ENCODE results near the gene LHFPL3. TPM values are rescaled to one million over a fixed set of nuclear protein-coding genes. Genes with fewer than 3 reads are reported as not detected.

Gene LHFPL3
- total and polyA plus RNA-seq, 9 of the 15 experiments (the other 6 are each of a cell fraction or from before 2014, with no cell fraction given): 0.21 to 0.52 TPM; not detected in 7

- TF ChIP-seq CREB5 (CRISPR knock-in tag; IDR thresholded peaks at IDR 0.05): no peak
- TF ChIP-seq HDGF (IDR thresholded peaks at IDR 0.05): no peak
- TF ChIP-seq LEF1 (IDR thresholded peaks at IDR 0.05): no peak
- TF ChIP-seq ZNF280B (CRISPR knock-in tag; IDR thresholded peaks at IDR 0.05): no peak
- TF ChIP-seq KDM4B (IDR thresholded peaks at IDR 0.05; ENCODE audit: borderline replicate concordance in 2 of 2, low read depth in 1 of 2): no peak
- no peak for TF ChIP-seq SMC3 (conservative IDR thresholded peaks at IDR 0.05; ENCODE audit: insufficient read depth, low read depth, low read length)
- TF ChIP-seq XRCC5 (IDR thresholded peaks at IDR 0.05; ENCODE audit: low read depth, low read length): no peak
- no peak for TF ChIP-seq SMAD4 (CRISPR knock-in tag; conservative IDR thresholded peaks at IDR 0.05)
- no peak for TF ChIP-seq ZNF449 (CRISPR knock-in tag; IDR thresholded peaks at IDR 0.05)
- TF ChIP-seq, protein P1, sequence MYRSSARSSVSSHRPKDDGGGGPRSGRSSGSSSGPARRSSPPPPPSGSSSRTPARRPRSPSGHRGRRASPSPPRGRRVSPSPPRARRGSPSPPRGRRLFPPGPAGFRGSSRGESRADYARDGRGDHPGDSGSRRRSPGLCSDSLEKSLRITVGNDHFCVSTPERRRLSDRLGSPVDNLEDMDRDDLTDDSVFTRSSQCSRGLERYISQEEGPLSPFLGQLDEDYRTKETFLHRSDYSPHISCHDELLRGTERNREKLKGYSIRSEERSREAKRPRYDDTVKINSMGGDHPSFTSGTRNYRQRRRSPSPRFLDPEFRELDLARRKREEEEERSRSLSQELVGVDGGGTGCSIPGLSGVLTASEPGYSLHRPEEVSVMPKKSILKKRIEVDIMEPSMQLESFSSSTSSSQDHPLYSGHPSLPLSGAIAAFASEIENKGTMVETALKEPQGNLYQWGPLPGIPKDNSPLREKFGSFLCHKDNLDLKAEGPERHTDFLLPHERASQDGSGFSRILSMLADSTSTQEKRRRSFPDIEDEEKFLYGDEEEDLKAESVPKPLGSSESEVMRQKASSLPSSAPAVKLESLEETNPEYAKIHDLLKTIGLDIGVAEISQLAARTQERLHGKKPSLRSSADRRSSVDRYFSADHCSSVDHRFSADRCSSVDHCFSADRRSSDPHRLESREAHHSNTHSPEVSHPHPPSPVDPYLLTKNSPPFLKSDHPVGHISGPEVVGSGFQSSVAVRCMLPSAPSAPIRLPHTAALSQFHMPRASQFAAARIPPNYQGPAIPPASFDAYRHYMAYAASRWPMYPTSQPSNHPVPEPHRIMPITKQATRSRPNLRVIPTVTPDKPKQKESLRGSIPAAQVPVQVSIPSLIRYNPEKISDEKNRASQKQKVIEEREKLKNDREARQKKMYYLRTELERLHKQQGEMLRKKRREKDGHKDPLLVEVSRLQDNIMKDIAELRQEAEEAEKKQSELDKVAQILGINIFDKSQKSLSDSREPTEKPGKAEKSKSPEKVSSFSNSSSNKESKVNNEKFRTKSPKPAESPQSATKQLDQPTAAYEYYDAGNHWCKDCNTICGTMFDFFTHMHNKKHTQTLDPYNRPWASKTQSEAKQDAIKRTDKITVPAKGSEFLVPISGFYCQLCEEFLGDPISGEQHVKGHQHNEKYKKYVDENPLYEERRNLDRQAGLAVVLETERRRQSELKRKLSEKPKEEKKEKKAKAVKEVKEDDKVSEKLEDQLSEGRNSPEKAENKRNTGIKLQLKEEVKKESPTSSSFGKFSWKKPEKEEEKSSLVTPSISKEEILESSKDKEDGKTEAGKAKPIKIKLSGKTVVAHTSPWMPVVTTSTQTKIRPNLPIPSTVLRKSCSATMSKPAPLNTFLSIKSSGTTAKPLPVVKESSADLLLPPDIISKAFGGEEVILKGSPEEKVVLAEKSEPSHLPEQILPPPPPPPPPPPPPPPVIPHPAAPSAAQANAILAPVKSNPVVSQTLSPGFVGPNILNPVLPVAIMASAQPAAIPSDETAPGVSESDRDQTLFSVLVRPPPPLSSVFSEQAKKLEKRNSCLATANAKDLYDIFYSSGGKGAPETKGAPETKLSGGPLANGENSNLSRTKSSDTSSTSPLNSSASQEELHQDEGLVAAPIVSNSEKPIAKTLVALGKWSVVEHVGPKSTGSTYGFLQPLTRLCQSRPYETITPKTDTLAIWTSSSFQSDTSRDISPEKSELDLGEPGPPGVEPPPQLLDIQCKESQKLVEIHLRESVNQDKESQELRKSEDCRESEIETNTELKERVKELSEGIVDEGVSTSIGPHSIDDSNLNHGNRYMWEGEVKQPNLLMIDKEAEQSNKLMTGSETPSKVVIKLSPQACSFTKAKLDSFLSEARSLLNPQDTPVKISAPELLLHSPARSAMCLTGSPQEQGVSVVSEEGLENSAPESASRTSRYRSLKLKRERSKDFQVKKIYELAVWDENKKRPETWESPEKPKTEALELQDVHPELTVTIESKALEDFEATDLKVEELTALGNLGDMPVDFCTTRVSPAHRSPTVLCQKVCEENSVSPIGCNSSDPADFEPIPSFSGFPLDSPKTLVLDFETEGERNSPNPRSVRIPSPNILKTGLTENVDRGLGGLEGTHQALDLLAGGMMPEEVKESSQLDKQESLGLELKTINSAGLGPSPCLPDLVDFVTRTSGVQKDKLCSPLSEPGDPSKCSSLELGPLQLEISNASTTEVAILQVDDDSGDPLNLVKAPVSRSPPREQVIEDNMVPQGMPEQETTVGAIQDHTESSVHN (IDR thresholded peaks at IDR 0.05; ENCODE audit: borderline replicate concordance in 1 of 2, low read depth in 1 of 2): no peak
These were observed 563.5 kb downstream of the LHFPL3 start (continued) for GRCh38 chr7:104891949-104892348.

Measured in K562 (cell line).